ENCODE measurements around the gene PMEPA1. TPM values are rescaled to one million over a fixed set of nuclear protein-coding genes. Genes with fewer than 3 reads are reported as not detected.

PMEPA1 gene
- total and polyA plus RNA-seq, 4 donors = 0.61 to 1.5 (median 1.1) TPM

DNA sequence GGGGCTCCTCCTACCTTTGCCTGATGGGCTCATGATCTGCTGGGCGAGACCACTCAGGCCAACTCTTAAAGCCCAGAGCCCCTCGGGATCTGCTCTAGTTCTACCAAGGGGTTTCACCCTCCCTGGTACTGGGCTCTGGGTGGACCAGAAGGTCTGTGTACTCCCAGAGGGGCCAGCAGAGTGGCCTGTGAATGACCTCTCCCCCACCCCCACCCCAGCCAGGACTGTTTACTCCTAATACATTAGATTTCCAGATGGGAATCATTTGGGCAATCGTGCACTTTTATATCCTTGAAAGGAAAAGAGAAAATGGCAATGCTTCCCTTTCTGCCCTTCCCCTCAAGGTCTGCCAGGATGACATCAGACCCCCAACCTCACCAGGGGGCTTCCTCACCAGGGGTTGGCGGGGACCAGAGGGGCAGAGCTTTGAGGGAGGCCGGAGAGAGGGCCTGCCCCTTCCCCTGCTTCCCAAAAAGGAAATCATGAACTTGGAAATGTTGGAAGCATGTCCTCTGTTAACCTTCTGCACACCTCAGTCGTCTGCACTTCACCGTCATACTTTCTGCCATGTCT is 37.1 kb upstream of the PMEPA1 start:
- H3K27ac ChIP-seq (ENCODE audit: low read depth in 1 of 2, low read length in 2 of 2) = no peak overlapping the region

DNA sequence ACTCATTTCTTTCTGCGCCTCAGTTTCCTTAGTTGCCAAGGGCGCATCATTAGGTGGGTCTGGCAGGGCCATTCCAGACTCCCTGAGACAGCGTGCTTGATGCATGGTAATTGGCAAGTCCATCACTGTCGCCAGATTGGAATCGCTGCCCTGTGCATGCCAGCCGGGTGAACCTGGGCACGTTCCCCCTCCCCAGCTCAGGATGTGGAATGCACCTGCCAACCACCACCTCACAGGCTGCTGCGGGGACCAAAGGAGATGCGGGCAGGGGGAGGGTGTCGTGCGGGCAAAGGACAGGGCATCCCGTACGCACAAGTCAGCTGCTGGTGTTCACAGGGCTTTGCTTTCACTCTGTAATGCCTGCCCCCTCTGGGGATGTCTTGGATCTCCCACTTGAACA is 36.4 kb upstream of the PMEPA1 start:
- Histone ChIP-seq H3K4me3 (ENCODE audit: low read depth in 1 of 3, low read length in 3 of 3) (no peak overlapping the region), H3K4me1 (ENCODE audit: control insufficient read depth in 4 of 4, insufficient read depth in 4 of 4, low read length in 3 of 4) (no peaks in the 10 kb centered on the region), H3K27me3 (ENCODE audit: control insufficient read depth in 4 of 4, insufficient read depth in 4 of 4, low read length in 3 of 4) (peaks cover 0 to 9% (median 1%) of the 10 kb centered on the region in 4 donors), H3K27ac (ENCODE audit: low read depth in 1 of 2, low read length in 2 of 2) (no peak overlapping the region), H3K9ac (ENCODE audit: low read depth in 1 of 2, low read length in 2 of 2) (no peak overlapping the region), H3K36me3 (ENCODE audit: control insufficient read depth in 4 of 4, insufficient read depth in 3 of 4, low read depth in 1 of 4, low read length in 3 of 4) (no peaks in the 10 kb centered on the region), H3K9me3 (ENCODE audit: control insufficient read depth in 4 of 4, low read length in 3 of 4) (no peaks in the 10 kb centered on the region)
- TF ChIP-seq ATF3 (IDR thresholded peaks at IDR 0.05) (no peak), EGR1 (IDR thresholded peaks at IDR 0.05; ENCODE audit: low read depth in 2 of 2) (no peak), FOXA1 (IDR thresholded peaks at IDR 0.05) (no peak), JUND (IDR thresholded peaks at IDR 0.05) (no peak), RAD21 (IDR thresholded peaks at IDR 0.05) (no peak), HNF4A (conservative IDR thresholded peaks at IDR 0.05) (no peak), REST (IDR thresholded peaks at IDR 0.05) (no peak), FOXA2 (IDR thresholded peaks at IDR 0.05) (no peak), RXRA (IDR thresholded peaks at IDR 0.05) (no peak), HNF4G (IDR thresholded peaks at IDR 0.05) (no peak), CTCF (IDR thresholded peaks at IDR 0.05; ENCODE audit: low read depth, low read length, missing input control) (no peak), TAF1 (conservative IDR thresholded peaks at IDR 0.05) (no peak), YY1 (IDR thresholded peaks at IDR 0.05) (no peak)
- DNase-seq (ENCODE audit: low spot score) = no peak
- WGBS = 92% methylated on average over 13 of the region's 13 CpGs

More for the DNA sequence above, 37.1 kb upstream of the PMEPA1 start:
- DNase-seq (ENCODE audit: low spot score) = no peak
- Histone ChIP-seq H3K36me3 (ENCODE audit: control insufficient read depth in 4 of 4, insufficient read depth in 3 of 4, low read depth in 1 of 4, low read length in 3 of 4) (no peaks in the 10 kb centered on the region), H3K9me3 (ENCODE audit: control insufficient read depth in 4 of 4, low read length in 3 of 4) (peaks cover 0 to 3% (median 1%) of the 10 kb centered on the region in 4 donors), H3K9ac (ENCODE audit: low read depth in 1 of 2, low read length in 2 of 2) (no peak overlapping the region), H3K4me3 (ENCODE audit: low read depth in 1 of 3, low read length in 3 of 3) (no peak overlapping the region), H3K4me1 (ENCODE audit: control insufficient read depth in 4 of 4, insufficient read depth in 4 of 4, low read length in 3 of 4) (no peaks in the 10 kb centered on the region), H3K27me3 (ENCODE audit: control insufficient read depth in 4 of 4, insufficient read depth in 4 of 4, low read length in 3 of 4) (peaks cover 0 to 9% (median 1%) of the 10 kb centered on the region in 4 donors)
- TF ChIP-seq YY1 (IDR thresholded peaks at IDR 0.05) (no peak), FOXA1 (IDR thresholded peaks at IDR 0.05) (no peak), FOXA2 (IDR thresholded peaks at IDR 0.05) (no peak), RXRA (IDR thresholded peaks at IDR 0.05) (no peak), HNF4G (IDR thresholded peaks at IDR 0.05) (no peak), RAD21 (IDR thresholded peaks at IDR 0.05) (no peak), HNF4A (conservative IDR thresholded peaks at IDR 0.05) (no peak), JUND (IDR thresholded peaks at IDR 0.05) (no peak), NR2F2 (IDR thresholded peaks at IDR 0.05) (no peak), REST (IDR thresholded peaks at IDR 0.05) (no peak)
- WGBS = 55% methylated on average over 7 of the region's 7 CpGs
